K562 (cell line): Measurements from ENCODE around the gene COG3. TPM values are rescaled to one million over a fixed set of nuclear protein-coding genes. Genes with fewer than 3 reads are reported as not detected.

Experiments
- ATAC-seq: fragments of 200-7000 bp; cut with Tn5 transposase; 3 replicates; pipeline ENCODE4 v1.9.1; 2020; ENCODE audit warnings: moderate library complexity
- BruUV-seq: library from RNA; stranded (reverse); fragments of 400-500 nt; replicated peaks from 2 replicates; lab custom pipeline; 2021; lab: Mats Ljungman, UMichigan
- CTCF ChIA-PET: fragments of 300-600 bp; formaldehyde crosslinking; extraction: SDS; loops from one replicate; lab custom pipeline; 2021; ENCODE audit warnings: low intra/inter-chr PET ratio; lab: Yijun Ruan, JAX
- POLR2A ChIA-PET: fragments of 300-600, 350-650 bp; sonication (Branson Sonifier 250); formaldehyde crosslinking; extraction: SDS; loops from one replicate; lab custom pipeline; 2021; ENCODE audit warnings: antibody characterized with exemption, inconsistent platforms; lab: Yijun Ruan, JAX
- DNase-seq, 4 experiments: peaks; one replicate each; pipeline versions ENCODE4 v3.0.0 to v3.0.0-alpha.2; 2011 to 2018; ENCODE audit warnings: low spot score in 3 of 4, mixed read lengths in 3 of 4; ENCODE audit errors: extremely low read depth in 1 of 4
- FAIRE-seq: peaks from 2 replicates; lab custom pipeline; 2011; peaks lifted over from hg19 to GRCh38; lab: Jason Lieb, UNC
- H2AFZ ChIP-seq: 2 replicates; pipeline ENCODE4 v1.6.0; 2011; ENCODE audit warnings: low read depth, low read length, control low read depth, inconsistent platforms
- H3K27ac ChIP-seq: fragments of 200-600 bp; 3 replicates; pipeline ENCODE4 v1.8.0; 2011; ENCODE audit warnings: low read depth, mild to moderate bottlenecking, control low read depth, inconsistent platforms, low read length, moderate library complexity, mixed read lengths; ENCODE audit errors: extremely low read depth
- H3K27me3 ChIP-seq, 2 experiments: fragments of 300-600 bp in 1 of 2; 2 replicates in 1 of 2; 3 replicates in 1 of 2; pipeline versions ENCODE4 v1.6.0 to v1.8.0; 2011; ENCODE audit warnings: inconsistent platforms in 2 of 2, low read length in 2 of 2, mild to moderate bottlenecking in 1 of 2, mixed read lengths in 1 of 2, moderate library complexity in 1 of 2; ENCODE audit not compliant: control insufficient read depth in 2 of 2, insufficient read depth in 2 of 2
- H3K36me3 ChIP-seq: fragments of 300-600 bp; 3 replicates; pipeline ENCODE4 v1.8.0; 2011; ENCODE audit warnings: mild to moderate bottlenecking, low read length, inconsistent platforms; ENCODE audit not compliant: control insufficient read depth, insufficient read depth
- H3K4me1 ChIP-seq, 2 experiments: fragments of 200-600 bp in 1 of 2; replicated peaks in 1 of 2; 2 replicates in 1 of 2; 3 replicates in 1 of 2; pipeline versions ENCODE4 v1.5.1 to v1.8.0; 2011; ENCODE audit warnings: inconsistent platforms in 2 of 2, low read length in 2 of 2, mild to moderate bottlenecking in 1 of 2, mixed read lengths in 1 of 2, moderate library complexity in 1 of 2; ENCODE audit not compliant: control insufficient read depth in 2 of 2, insufficient read depth in 2 of 2
- H3K4me2 ChIP-seq: 2 replicates; pipeline ENCODE4 v1.6.1; 2011; ENCODE audit warnings: low read length, control low read depth, inconsistent platforms, mixed read lengths; ENCODE audit not compliant: insufficient read depth
- H3K4me3 ChIP-seq: fragments of 200-600 bp; sonication (generic), shearing (Covaris generic); 2 replicates; pipeline ENCODE4 v1.5.1; 2016; ENCODE audit warnings: control low read depth, inconsistent platforms
- H3K79me2 ChIP-seq: fragments of 200-600 bp; 3 replicates; pipeline ENCODE4 v1.8.0; 2011; ENCODE audit warnings: low read length, inconsistent platforms; ENCODE audit not compliant: control insufficient read depth, insufficient read depth
- H3K9ac ChIP-seq, 2 experiments: 2 replicates each; pipeline versions ENCODE4 v1.6.0 to v1.6.1; 2011; ENCODE audit warnings: low read depth in 2 of 2, low read length in 2 of 2, control low read depth in 1 of 2, inconsistent platforms in 1 of 2, mild to moderate bottlenecking in 1 of 2, mixed read lengths in 1 of 2; ENCODE audit not compliant: insufficient read depth in 1 of 2
- H3K9me1 ChIP-seq: one replicate; pipeline ENCODE4 v1.6.0; 2011; ENCODE audit warnings: inconsistent platforms, mild to moderate bottlenecking, low read length, moderate library complexity; ENCODE audit not compliant: control insufficient read depth, insufficient read depth
- H3K9me3 ChIP-seq: replicated peaks from 2 replicates; pipeline ENCODE4 v1.5.1; 2011; ENCODE audit warnings: low read depth, low read length, inconsistent platforms; ENCODE audit not compliant: control insufficient read depth, insufficient read depth
- H4K20me1 ChIP-seq: replicated peaks from 2 replicates; pipeline ENCODE4 v1.6.1; 2011; ENCODE audit warnings: low read length, inconsistent platforms, mixed read lengths; ENCODE audit not compliant: control insufficient read depth, insufficient read depth
- FOSL1 ChIP-seq: fragments of 200-800 bp; sonication (Bioruptor generic); conservative IDR thresholded peaks from 2 replicates; pipeline ENCODE4 v1.6.1; 2016; ENCODE audit warnings: missing genetic modification characterization, missing compliant biosample characterization
- SIRT6 ChIP-seq: IDR thresholded peaks from one replicate; pipeline ENCODE4 v1.6.1; 2012; ENCODE audit warnings: low read depth, mild to moderate bottlenecking, control low read depth, inconsistent platforms, low read length, moderate library complexity
- WGBS: fragments of 100-300 bp; shearing (Covaris generic); methylation state at CpG from one replicate; pipeline ENCODE4 v1.1.6; 2016; ENCODE audit warnings: low coverage, mixed read lengths; ENCODE audit not compliant: insufficient coverage; ENCODE audit errors: missing lambda C conversion rate; 5-methylcytosine and 5-hydroxymethylcytosine counted together
- in situ Hi-C: fragments of 300-500 bp; cut with MboI; formaldehyde crosslinking; loops from 4 replicates; pipeline ENCODE4 v1.15.0; 2018; ENCODE audit warnings: inconsistent platforms, mixed read lengths
- intact Hi-C: fragments of 100-400 bp; cut with micrococcal nuclease; formaldehyde crosslinking; loops from 2 replicates; pipeline ENCODE4 v1.14.2; 2022
- polyA plus RNA-seq, 8 experiments: library from polyadenylated mRNA; depleted of rRNA in 4 of 8; stranded (reverse) in 5 of 8; unstranded in 3 of 8; fragments of >200 nt; fragmentation: Nextera tagmentation in 2 of 8; fragmentation: Illumina TruSeq in 1 of 8; extraction: Ambion mirVana in 2 of 8; extraction: Trizol in 1 of 8; gene quantifications; 2 replicates each; pipeline versions ENCODE4 v1.2.1 to v1.2.3, GENCODE V29; 2011 to 2014; ENCODE audit warnings: inconsistent platforms in 1 of 8, missing spikeins in 1 of 8
- total RNA-seq, 7 experiments: library from RNA; depleted of rRNA in 6 of 7; stranded (reverse); fragments of >200 nt in 6 of 7; fragmentation: Illumina TruSeq in 2 of 7; extraction: Trizol in 2 of 7; gene quantifications; 2 replicates each; pipeline versions ENCODE4 v1.2.1 to v1.2.3, GENCODE V29; 2011 to 2021; ENCODE audit warnings: low replicate concordance in 1 of 7
- TF ChIP-seq, protein P1 (sequence below), 2 experiments: fragments of 450-650 bp in 1 of 2; sonication (generic) in 1 of 2; formaldehyde crosslinking in 1 of 2; IDR thresholded peaks in 1 of 2; conservative IDR thresholded peaks in 1 of 2; 2 replicates each; pipeline versions ENCODE4 v1.6.1 to v1.8.1; 2016 to 2023; ENCODE audit warnings: mild to moderate bottlenecking in 2 of 2, moderate library complexity in 2 of 2, inconsistent platforms in 1 of 2, missing genetic modification reagents in 1 of 2

The COG3 gene
- total and polyA plus RNA-seq, 9 of the 15 experiments (the other 6 are each of a cell fraction or from before 2014, with no cell fraction given): 3.9 to 22.9 (median 14.5) TPM

GRCh38 chr13:45446181-45446580, 18.6 kb upstream of the COG3 start:
- in situ Hi-C loops (no loop called here), intact Hi-C loops (no loop called here)
- H3K4me1 ChIP-seq: no peaks in the 10 kb centered on the region; a peak in 2 of 5 replicates
- H3K27me3 ChIP-seq: peaks cover 2 to 11% of the 10 kb centered on the region in 2 experiments
- no peak for TF ChIP-seq SIRT6
- 0 out of 2 replicates have a peak, but pooled peaks have one; percentile 25 for TF ChIP-seq FOSL1 (tag)
- TF ChIP-seq, protein P1, sequence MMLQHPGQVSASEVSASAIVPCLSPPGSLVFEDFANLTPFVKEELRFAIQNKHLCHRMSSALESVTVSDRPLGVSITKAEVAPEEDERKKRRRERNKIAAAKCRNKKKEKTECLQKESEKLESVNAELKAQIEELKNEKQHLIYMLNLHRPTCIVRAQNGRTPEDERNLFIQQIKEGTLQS (IDR thresholded peaks at IDR 0.05): peak; percentile 50; the same call in 1 of the 2 replicates
- TF ChIP-seq, protein P1 (CRISPR knock-in tag; conservative IDR thresholded peaks at IDR 0.05): no peak
- no peak overlapping the region for H3K27ac ChIP-seq
- no peaks in the 10 kb centered on the region for H4K20me1 ChIP-seq
- H3K4me2 ChIP-seq: no peak overlapping the region
- H3K9me3 ChIP-seq: no peaks in the 10 kb centered on the region
- 2% methylated on average over 7 of the region's 7 CpGs for WGBS
- no peaks in the 10 kb centered on the region for H3K36me3 ChIP-seq
- no peak overlapping the region for H2AFZ ChIP-seq
- H3K4me3 ChIP-seq: no peak overlapping the region
- no peaks in the 10 kb centered on the region for H3K79me2 ChIP-seq
- no peak for FAIRE-seq
- no peaks in the 10 kb centered on the region for H3K9me1 ChIP-seq
- ChIA-PET POLR2A (interaction anchor here (0.8 to 0.9 kb wide), 3 partner anchors 19 to 40 kb away, joined by 3 to 4 read pairs (median 3); partner anchors contain the start of gene COG3), CTCF (no interaction called here)
- no TSS peak for BruUV-seq
- H3K9ac ChIP-seq: no peak overlapping the region
- DNase-seq: no peak
- ATAC-seq: no peak
